ENCODE data around the gene RBM3.
A peak's percentile ranks its signal among the peaks of the same experiment; 100 is the strongest.

Gene RBM3

GRCh38 chrX:48584698-48585097, 10.4 kb downstream of the RBM3 start:
- no peaks in the 10 kb centered on the region for H3K4me1 ChIP-seq (ENCODE audit: control insufficient read depth, insufficient read depth, low read length)
- no peaks in the 10 kb centered on the region for H3K36me3 ChIP-seq (ENCODE audit: control insufficient read depth, insufficient read depth, low read length)
- no peak overlapping the region for H3K9ac ChIP-seq (ENCODE audit: low read length)
- no peak overlapping the region for H3K4me3 ChIP-seq (ENCODE audit: low read length)
- no peaks in the 10 kb centered on the region for H3K27me3 ChIP-seq (ENCODE audit: control insufficient read depth, insufficient read depth, low read length)
- H3K9me3 ChIP-seq (ENCODE audit: control insufficient read depth, low read length): no peaks in the 10 kb centered on the region

GRCh38 chrX:48589482-48590162, 15.3 kb downstream of the RBM3 start:
- Histone ChIP-seq H3K9me3 (ENCODE audit: control insufficient read depth, low read length) (no peaks in the 10 kb centered on the region), H3K4me3 (ENCODE audit: low read length) (no peak overlapping the region), H3K27me3 (ENCODE audit: control insufficient read depth, insufficient read depth, low read length) (no peaks in the 10 kb centered on the region), H3K36me3 (ENCODE audit: control insufficient read depth, insufficient read depth, low read length) (no peaks in the 10 kb centered on the region), H3K9ac (ENCODE audit: low read length) (no peak overlapping the region), H3K4me1 (ENCODE audit: control insufficient read depth, insufficient read depth, low read length) (no peaks in the 10 kb centered on the region)

- Histone ChIP-seq H3K4me3 (ENCODE audit: low read length) (no peak overlapping the region), H3K27me3 (ENCODE audit: control insufficient read depth, insufficient read depth, low read length) (no peaks in the 10 kb centered on the region), H3K36me3 (ENCODE audit: control insufficient read depth, insufficient read depth, low read length) (no peaks in the 10 kb centered on the region), H3K9me3 (ENCODE audit: control insufficient read depth, low read length) (no peaks in the 10 kb centered on the region), H3K4me1 (ENCODE audit: control insufficient read depth, insufficient read depth, low read length) (no peaks in the 10 kb centered on the region), H3K9ac (ENCODE audit: low read length) (no peak overlapping the region)
These were observed 16.2 kb downstream of the RBM3 start for GRCh38 chrX:48590203-48591103.

- Histone ChIP-seq H3K9ac (ENCODE audit: low read length) (no peak overlapping the region), H3K36me3 (ENCODE audit: control insufficient read depth, insufficient read depth, low read length) (no peaks in the 10 kb centered on the region), H3K4me3 (ENCODE audit: low read length) (no peak overlapping the region), H3K9me3 (ENCODE audit: control insufficient read depth, low read length) (no peaks in the 10 kb centered on the region), H3K27me3 (ENCODE audit: control insufficient read depth, insufficient read depth, low read length) (no peaks in the 10 kb centered on the region), H3K4me1 (ENCODE audit: control insufficient read depth, insufficient read depth, low read length) (no peaks in the 10 kb centered on the region)
These were observed 17.0 kb downstream of the RBM3 start for GRCh38 chrX:48591255-48591791.

- Histone ChIP-seq H3K9ac (ENCODE audit: low read length) (no peak overlapping the region), H3K27me3 (ENCODE audit: control insufficient read depth, insufficient read depth, low read length) (no peaks in the 10 kb centered on the region), H3K9me3 (ENCODE audit: control insufficient read depth, low read length) (no peaks in the 10 kb centered on the region), H3K4me3 (ENCODE audit: low read length) (no peak overlapping the region), H3K36me3 (ENCODE audit: control insufficient read depth, insufficient read depth, low read length) (no peaks in the 10 kb centered on the region), H3K4me1 (ENCODE audit: control insufficient read depth, insufficient read depth, low read length) (peaks cover 8% of the 10 kb centered on the region)
These were observed 18.7 kb downstream of the RBM3 start for GRCh38 chrX:48592971-48593370.

- Histone ChIP-seq H3K9ac (ENCODE audit: low read length) (no peak overlapping the region), H3K4me1 (ENCODE audit: control insufficient read depth, insufficient read depth, low read length) (peaks cover 8% of the 10 kb centered on the region), H3K9me3 (ENCODE audit: control insufficient read depth, low read length) (no peaks in the 10 kb centered on the region), H3K4me3 (ENCODE audit: low read length) (no peak overlapping the region), H3K36me3 (ENCODE audit: control insufficient read depth, insufficient read depth, low read length) (peaks cover 8% of the 10 kb centered on the region), H3K27me3 (ENCODE audit: control insufficient read depth, insufficient read depth, low read length) (no peaks in the 10 kb centered on the region)
These were observed 21.6 kb downstream of the RBM3 start for GRCh38 chrX:48595929-48596328.

- Histone ChIP-seq H3K9ac (ENCODE audit: low read length) (peak within 1 kb of the TSS; percentile 77), H3K36me3 (ENCODE audit: control insufficient read depth, insufficient read depth, low read length) (peaks cover 8% of the 10 kb centered on the region), H3K4me1 (ENCODE audit: control insufficient read depth, insufficient read depth, low read length) (peaks cover 8% of the 10 kb centered on the region), H3K27me3 (ENCODE audit: control insufficient read depth, insufficient read depth, low read length) (no peaks in the 10 kb centered on the region), H3K4me3 (ENCODE audit: low read length) (peak within 1 kb of the TSS; percentile 62), H3K9me3 (ENCODE audit: control insufficient read depth, low read length) (no peaks in the 10 kb centered on the region)
These were observed 23.3 kb downstream of the RBM3 start, which contains the start of gene WDR13 for GRCh38 chrX:48597353-48598264. WDR13 (plus strand) TSS chrX:48597492; CDS start chrX:48597997, 505 bp downstream.

GRCh38 chrX:48598614-48599013, 24.3 kb downstream of the RBM3 start:
- peak overlapping the region; percentile 77 for H3K9ac ChIP-seq (ENCODE audit: low read length)
- H3K4me3 ChIP-seq (ENCODE audit: low read length): no peak overlapping the region
- no peaks in the 10 kb centered on the region for H3K27me3 ChIP-seq (ENCODE audit: control insufficient read depth, insufficient read depth, low read length)
- peaks cover 8% of the 10 kb centered on the region for H3K4me1 ChIP-seq (ENCODE audit: control insufficient read depth, insufficient read depth, low read length)
- peaks cover 8% of the 10 kb centered on the region for H3K36me3 ChIP-seq (ENCODE audit: control insufficient read depth, insufficient read depth, low read length)
- H3K9me3 ChIP-seq (ENCODE audit: control insufficient read depth, low read length): no peaks in the 10 kb centered on the region

- Histone ChIP-seq H3K4me1 (ENCODE audit: control insufficient read depth, insufficient read depth, low read length) (peaks cover 8% of the 10 kb centered on the region), H3K4me3 (ENCODE audit: low read length) (no peak overlapping the region), H3K27me3 (ENCODE audit: control insufficient read depth, insufficient read depth, low read length) (no peaks in the 10 kb centered on the region), H3K9ac (ENCODE audit: low read length) (no peak overlapping the region), H3K9me3 (ENCODE audit: control insufficient read depth, low read length) (no peaks in the 10 kb centered on the region), H3K36me3 (ENCODE audit: control insufficient read depth, insufficient read depth, low read length) (peaks cover 8% of the 10 kb centered on the region)
These were observed 25.1 kb downstream of the RBM3 start for GRCh38 chrX:48599341-48599740.

- Histone ChIP-seq H3K36me3 (ENCODE audit: control insufficient read depth, insufficient read depth, low read length) (peaks cover 8% of the 10 kb centered on the region), H3K9me3 (ENCODE audit: control insufficient read depth, low read length) (no peaks in the 10 kb centered on the region), H3K9ac (ENCODE audit: low read length) (no peak overlapping the region), H3K4me1 (ENCODE audit: control insufficient read depth, insufficient read depth, low read length) (peaks cover 8% of the 10 kb centered on the region), H3K27me3 (ENCODE audit: control insufficient read depth, insufficient read depth, low read length) (no peaks in the 10 kb centered on the region), H3K4me3 (ENCODE audit: low read length) (no peak overlapping the region)
These were observed 25.9 kb downstream of the RBM3 start for GRCh38 chrX:48600226-48600625.

- no peaks in the 10 kb centered on the region for H3K27me3 ChIP-seq (ENCODE audit: control insufficient read depth, insufficient read depth, low read length)
- H3K4me1 ChIP-seq (ENCODE audit: control insufficient read depth, insufficient read depth, low read length): peaks cover 3% of the 10 kb centered on the region
- no peak overlapping the region for H3K4me3 ChIP-seq (ENCODE audit: low read length)
- H3K36me3 ChIP-seq (ENCODE audit: control insufficient read depth, insufficient read depth, low read length): peaks cover 8% of the 10 kb centered on the region
- no peaks in the 10 kb centered on the region for H3K9me3 ChIP-seq (ENCODE audit: control insufficient read depth, low read length)
- H3K9ac ChIP-seq (ENCODE audit: low read length): no peak overlapping the region
These were observed 27.6 kb downstream of the RBM3 start for GRCh38 chrX:48601741-48602394.
